Sigmoid colon (tissue), 7 donors: ENCODE measurements around the gene TOMM40. TPM values are rescaled to one million over a fixed set of nuclear protein-coding genes. Genes with fewer than 3 reads are reported as not detected.

Experiments
- DNase-seq: peaks from one replicate; pipeline ENCODE4 v3.0.0-alpha.2; 2019
- H3K27ac ChIP-seq, 4 donors: fragments of 200-600 bp; sonication (generic); one replicate each; pipeline ENCODE4 v1.5.1; 2016 to 2019; ENCODE audit warnings: mild to moderate bottlenecking in 1 of 4
- H3K27me3 ChIP-seq, 3 donors: fragments of 200-600 bp; sonication (generic); one replicate each; pipeline ENCODE4 v1.5.1; 2019; ENCODE audit warnings: mild to moderate bottlenecking in 1 of 3
- H3K36me3 ChIP-seq, 4 donors: fragments of 200-600 bp; sonication (generic); one replicate each; pipeline ENCODE4 v1.5.1; 2016 to 2019
- H3K4me1 ChIP-seq, 4 donors: fragments of 200-600 bp; sonication (generic); one replicate each; pipeline ENCODE4 v1.5.1; 2017 to 2019
- H3K4me3 ChIP-seq, 4 donors: fragments of 200-600 bp; sonication (generic); one replicate each; pipeline ENCODE4 v1.5.1; 2017 to 2019; ENCODE audit warnings: mild to moderate bottlenecking in 2 of 4, moderate library complexity in 1 of 4
- H3K9me3 ChIP-seq, 4 donors: fragments of 200-600 bp in 3 of 4; sonication (generic) in 3 of 4; one replicate each; pipeline versions ENCODE4 v1.5.1 to v1.6.1; 2013 to 2019
- EP300 ChIP-seq, 4 donors: sonication (generic); formaldehyde crosslinking; IDR thresholded peaks; one replicate each; pipeline ENCODE4 v1.6.1; 2017; ENCODE audit warnings: antibody characterized with exemption in 4 of 4
- POLR2A ChIP-seq, 2 donors: fragments of 450-650 bp; IDR thresholded peaks; one replicate each; pipeline ENCODE4 v1.6.1; 2016; ENCODE audit warnings: antibody characterized with exemption in 2 of 2, mild to moderate bottlenecking in 2 of 2, moderate library complexity in 2 of 2
- POLR2AphosphoS5 ChIP-seq, 4 donors: sonication (generic); formaldehyde crosslinking; IDR thresholded peaks; one replicate each; pipeline ENCODE4 v1.6.1; 2017; ENCODE audit warnings: antibody characterized with exemption in 4 of 4
- WGBS, 2 donors: extraction: QIAGEN DNeasy Blood & Tissue Kit; methylation state at CpG; one replicate each; pipeline ENCODE4 v1.1.7; 2013; 5-methylcytosine and 5-hydroxymethylcytosine counted together
- intact Hi-C: fragments of 100-400 bp; cut with DNase I; formaldehyde crosslinking; loops from one replicate; pipeline ENCODE4 v1.15.1; 2023
- polyA plus RNA-seq, 3 donors: library from polyadenylated mRNA; stranded (reverse); fragments of 200-250 nt; gene quantifications; one replicate each; pipeline ENCODE4 v1.2.3, GENCODE V29; 2013
- total RNA-seq, 4 donors: library from RNA; depleted of rRNA; stranded (reverse); fragments of >200 nt; gene quantifications; one replicate each; pipeline ENCODE4 v1.1.0, GENCODE V29; 2016
- TF ChIP-seq, protein P1 (sequence below), 4 experiments: fragments of 450-650 bp in 3 of 4; fragments of 200-600 bp in 1 of 4; IDR thresholded peaks; one replicate each; pipeline ENCODE4 v1.5.1; 2016 to 2019; ENCODE audit warnings: antibody characterized with exemption in 4 of 4, mild to moderate bottlenecking in 3 of 4, moderate library complexity in 2 of 4
- donor health status: healthy with polysubstance abuse.
- donor health status: Bipolar disorder and iron deficiency.
- donor health status: healthy.

The TOMM40 gene
- total and polyA plus RNA-seq, 7 donors, result 21.6 to 76.8 (median 32.4) TPM

DNA sequence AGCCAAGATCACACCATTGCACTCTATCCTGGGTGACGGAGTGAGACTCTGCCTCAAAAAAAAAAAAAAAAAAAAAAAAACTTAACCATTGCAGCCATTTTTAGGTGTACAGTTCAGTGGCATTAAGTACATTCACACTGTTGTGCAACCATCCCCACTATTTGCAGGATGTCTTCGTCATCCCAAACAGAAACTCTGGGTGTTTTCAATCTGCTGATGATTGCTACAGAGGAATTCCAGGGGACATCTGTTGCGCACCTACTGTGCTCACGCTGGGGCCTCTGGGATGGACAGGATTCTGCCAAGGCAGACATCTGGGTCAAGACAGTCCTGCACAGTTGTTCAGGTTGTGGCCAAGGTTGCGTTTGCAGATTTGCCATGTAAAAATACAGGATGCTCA is 48.6 kb downstream of the TOMM40 start:
- intact Hi-C loops, result no loop called here
- no peak overlapping the region for H3K27ac ChIP-seq
- WGBS, 2 donors, result 84 to 86% methylated on average over 5 of the region's 5 CpGs
- no peak for DNase-seq
- no peaks in the 10 kb centered on the region for H3K36me3 ChIP-seq
- H3K9me3 ChIP-seq, result no peaks in the 10 kb centered on the region
- no peaks in the 10 kb centered on the region for H3K27me3 ChIP-seq
- H3K4me3 ChIP-seq, result no peak overlapping the region
- TF ChIP-seq, protein P1, sequence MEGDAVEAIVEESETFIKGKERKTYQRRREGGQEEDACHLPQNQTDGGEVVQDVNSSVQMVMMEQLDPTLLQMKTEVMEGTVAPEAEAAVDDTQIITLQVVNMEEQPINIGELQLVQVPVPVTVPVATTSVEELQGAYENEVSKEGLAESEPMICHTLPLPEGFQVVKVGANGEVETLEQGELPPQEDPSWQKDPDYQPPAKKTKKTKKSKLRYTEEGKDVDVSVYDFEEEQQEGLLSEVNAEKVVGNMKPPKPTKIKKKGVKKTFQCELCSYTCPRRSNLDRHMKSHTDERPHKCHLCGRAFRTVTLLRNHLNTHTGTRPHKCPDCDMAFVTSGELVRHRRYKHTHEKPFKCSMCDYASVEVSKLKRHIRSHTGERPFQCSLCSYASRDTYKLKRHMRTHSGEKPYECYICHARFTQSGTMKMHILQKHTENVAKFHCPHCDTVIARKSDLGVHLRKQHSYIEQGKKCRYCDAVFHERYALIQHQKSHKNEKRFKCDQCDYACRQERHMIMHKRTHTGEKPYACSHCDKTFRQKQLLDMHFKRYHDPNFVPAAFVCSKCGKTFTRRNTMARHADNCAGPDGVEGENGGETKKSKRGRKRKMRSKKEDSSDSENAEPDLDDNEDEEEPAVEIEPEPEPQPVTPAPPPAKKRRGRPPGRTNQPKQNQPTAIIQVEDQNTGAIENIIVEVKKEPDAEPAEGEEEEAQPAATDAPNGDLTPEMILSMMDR (IDR thresholded peaks at IDR 0.05), result no peak
- TF ChIP-seq POLR2A (IDR thresholded peaks at IDR 0.05), result no peak
- TF ChIP-seq EP300 (IDR thresholded peaks at IDR 0.05), result no peak
- no peak for TF ChIP-seq POLR2AphosphoS5 (IDR thresholded peaks at IDR 0.05)
- H3K4me1 ChIP-seq, result no peaks in the 10 kb centered on the region

DNA sequence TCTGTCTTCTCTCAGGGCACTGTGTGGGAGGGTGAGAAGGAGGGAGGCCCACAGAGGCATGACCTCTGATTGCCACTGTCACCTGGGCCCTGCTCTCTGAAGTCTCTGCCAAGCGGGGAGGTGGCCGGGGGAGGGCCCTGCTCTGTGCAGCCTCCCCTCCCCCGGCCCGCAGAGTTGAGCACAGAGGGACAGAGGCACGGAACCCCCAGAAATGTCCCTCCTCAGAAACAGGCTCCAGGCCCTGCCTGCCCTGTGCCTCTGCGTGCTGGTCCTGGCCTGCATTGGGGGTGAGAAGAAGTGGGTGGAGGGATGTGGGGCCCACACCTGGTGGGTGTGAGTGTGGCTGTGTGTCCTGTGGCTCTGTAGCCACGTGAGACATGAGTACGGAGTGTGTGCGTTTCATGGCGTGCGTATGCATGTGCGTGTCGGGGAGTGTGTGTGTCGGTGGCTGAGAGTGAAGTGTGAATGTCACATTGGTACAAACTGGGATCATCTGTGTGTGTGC is 51.1 kb downstream of the TOMM40 start, which contains the start of gene APOC4:
TSS of gene APOC4 (plus strand) at position 171 of the 505 bp plus-strand sequence. CDS start at position 212, 41 bp downstream.
- H3K9me3 ChIP-seq, result no peaks in the 10 kb centered on the region
- H3K36me3 ChIP-seq, result no peaks in the 10 kb centered on the region
- no peaks in the 10 kb centered on the region for H3K4me1 ChIP-seq
- intact Hi-C loops, result no loop called here
- WGBS, 2 donors, result 88 to 89% methylated on average over 14 of the region's 14 CpGs
- H3K4me3 ChIP-seq, result no peak within 1 kb of the TSS
- no peak for TF ChIP-seq EP300 (IDR thresholded peaks at IDR 0.05)
- TF ChIP-seq POLR2A (IDR thresholded peaks at IDR 0.05), result no peak
- TF ChIP-seq POLR2AphosphoS5 (IDR thresholded peaks at IDR 0.05), result no peak
- TF ChIP-seq, protein P1 (IDR thresholded peaks at IDR 0.05), result no peak
- no peak within 1 kb of the TSS for H3K27ac ChIP-seq
- DNase-seq, result no peak
- H3K27me3 ChIP-seq, result no peaks in the 10 kb centered on the region

DNA sequence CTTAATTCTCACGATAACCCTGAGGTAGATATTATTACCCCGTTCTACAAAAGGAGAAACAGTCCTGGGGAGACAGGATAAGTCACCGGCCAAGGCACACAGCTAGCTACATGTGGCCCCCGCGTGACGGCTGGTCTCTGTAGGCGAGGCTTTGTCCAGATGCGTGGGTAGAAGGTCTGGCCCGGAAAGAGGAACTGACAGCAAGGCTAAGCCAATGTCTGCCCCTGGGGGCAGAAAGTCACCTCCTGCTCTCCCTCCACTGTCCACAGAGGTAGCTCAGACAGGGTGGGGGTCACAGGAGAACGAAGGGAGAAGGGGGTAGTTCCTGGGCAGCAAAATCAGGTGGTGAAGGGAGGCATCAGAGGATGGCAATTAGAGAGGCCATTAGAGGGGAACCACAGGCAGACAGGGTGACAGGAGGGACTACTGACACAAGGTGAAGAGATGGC is 52.8 kb downstream of the TOMM40 start:
- H3K9me3 ChIP-seq, result no peaks in the 10 kb centered on the region
- no peak for TF ChIP-seq POLR2A (IDR thresholded peaks at IDR 0.05)
- no peak for TF ChIP-seq POLR2AphosphoS5 (IDR thresholded peaks at IDR 0.05)
- intact Hi-C loops, result no loop called here
- H3K4me1 ChIP-seq, result no peaks in the 10 kb centered on the region
- no peak overlapping the region for H3K4me3 ChIP-seq
- DNase-seq, result peak; percentile 82
- whole genome bisulfite sequencing, 2 donors, result 61 to 79% methylated on average over 10 of the region's 10 CpGs
- H3K27me3 ChIP-seq, result no peaks in the 10 kb centered on the region
- H3K36me3 ChIP-seq, result no peaks in the 10 kb centered on the region
- H3K27ac ChIP-seq, result no peak overlapping the region

DNA sequence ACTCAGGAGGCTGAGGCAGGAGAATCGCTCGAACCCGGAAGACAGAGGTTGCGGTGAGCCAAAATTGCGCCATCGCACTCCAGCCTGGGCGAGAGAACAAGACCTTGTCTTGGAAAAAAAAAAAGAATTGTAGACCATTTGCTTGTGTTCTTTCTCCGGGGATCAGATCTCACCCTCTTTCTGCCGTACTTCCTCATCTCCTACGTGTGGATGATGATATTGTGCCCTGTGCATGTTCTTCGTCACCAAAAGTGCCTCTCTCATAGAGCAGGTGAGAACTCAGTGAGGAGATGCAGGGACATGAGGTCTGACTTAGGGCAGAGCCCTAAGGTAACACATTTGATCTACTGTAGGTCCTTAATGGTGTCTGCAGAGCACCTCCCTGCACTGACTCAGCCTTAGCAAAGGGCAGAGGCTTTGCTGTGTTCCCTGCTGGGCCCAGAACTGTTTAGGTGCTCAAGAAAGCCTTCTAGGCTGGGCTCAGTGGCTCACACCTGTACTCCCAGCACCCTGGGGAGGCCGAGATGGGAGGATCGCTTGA is 56.1 kb downstream of the TOMM40 start:
- peaks cover 0 to 11% (median 8%) of the 10 kb centered on the region in 4 donors for H3K4me1 ChIP-seq
- peaks cover 0 to 9% (median 2%) of the 10 kb centered on the region in 4 donors for H3K36me3 ChIP-seq
- TF ChIP-seq EP300 (IDR thresholded peaks at IDR 0.05) (no peak), POLR2A (IDR thresholded peaks at IDR 0.05) (no peak), POLR2AphosphoS5 (IDR thresholded peaks at IDR 0.05) (no peak)
- TF ChIP-seq, protein P1 (IDR thresholded peaks at IDR 0.05), result no peak
- H3K4me3 ChIP-seq, result no peak overlapping the region
- no peak overlapping the region for H3K27ac ChIP-seq
- H3K9me3 ChIP-seq, result no peaks in the 10 kb centered on the region
- H3K27me3 ChIP-seq, result no peaks in the 10 kb centered on the region
- intact Hi-C loops, result no loop called here
- DNase-seq, result no peak
- 93 to 94% methylated on average over 13 of the region's 13 CpGs for WGBS, 2 donors

DNA sequence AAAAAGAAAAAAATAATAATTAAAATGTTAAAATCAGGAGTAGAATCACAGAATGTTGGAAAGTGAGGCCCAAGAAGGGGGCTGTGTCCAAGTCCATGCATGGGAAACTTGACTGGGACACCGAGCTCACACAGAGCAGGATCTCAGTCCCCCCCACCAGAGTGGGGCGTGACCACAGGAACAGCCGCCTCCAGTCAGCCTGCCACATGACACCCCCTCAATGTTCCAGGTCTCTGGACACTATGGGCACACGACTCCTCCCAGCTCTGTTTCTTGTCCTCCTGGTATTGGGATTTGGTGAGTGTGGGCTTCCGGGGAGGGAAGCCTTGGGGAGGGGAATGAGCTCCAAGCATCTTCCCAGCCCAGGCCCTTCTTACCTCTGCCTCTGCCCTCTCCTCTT is 57.2 kb downstream of the TOMM40 start:
- Histone ChIP-seq H3K4me1 (peaks cover 0 to 13% (median 9%) of the 10 kb centered on the region in 4 donors), H3K9me3 (no peaks in the 10 kb centered on the region), H3K27ac (no peak overlapping the region), H3K4me3 (no peak overlapping the region), H3K36me3 (peaks cover 0 to 9% (median 2%) of the 10 kb centered on the region in 4 donors), H3K27me3 (no peaks in the 10 kb centered on the region)
- no peak for DNase-seq
- TF ChIP-seq EP300 (IDR thresholded peaks at IDR 0.05), result no peak
- no peak for TF ChIP-seq POLR2A (IDR thresholded peaks at IDR 0.05)
- no peak for TF ChIP-seq POLR2AphosphoS5 (IDR thresholded peaks at IDR 0.05)
- TF ChIP-seq, protein P1 (IDR thresholded peaks at IDR 0.05), result no peak
- 84 to 85% methylated on average over 5 of the region's 5 CpGs for WGBS, 2 donors
- intact Hi-C loops, result no loop called here
